Chondrocyte (in vitro differentiated cells): ENCODE measurements around the gene MYH8. TPM values are rescaled to one million over a fixed set of nuclear protein-coding genes. Genes with fewer than 3 reads are reported as not detected.

ENCODE experiments used
- DNase-seq: peaks from one replicate; pipeline ENCODE4 v3.0.0; 2021; ENCODE audit warnings: mixed read lengths, low spot score
- H3K27ac Mint-ChIP-seq: one replicate; pipeline ENCODE4 v1.8.0; 2021; ENCODE audit warnings: mild to moderate bottlenecking, moderate library complexity, mixed read lengths; ENCODE audit not compliant: unreplicated experiment
- H3K27me3 Mint-ChIP-seq: 2 replicates; pipeline ENCODE4 v1.8.0; 2021; ENCODE audit warnings: low read depth, mixed read lengths
- H3K36me3 Mint-ChIP-seq: 2 replicates; pipeline ENCODE4 v1.8.0; 2021; ENCODE audit warnings: low read depth, mixed read lengths
- H3K4me1 Mint-ChIP-seq: 2 replicates; pipeline ENCODE4 v1.8.0; 2021; ENCODE audit warnings: low read depth, mild to moderate bottlenecking, mixed read lengths
- H3K4me3 Mint-ChIP-seq: one replicate; pipeline ENCODE4 v1.8.0; 2021; ENCODE audit warnings: mild to moderate bottlenecking, moderate library complexity, mixed read lengths; ENCODE audit not compliant: unreplicated experiment
- H3K9me3 Mint-ChIP-seq: 2 replicates; pipeline ENCODE4 v1.8.0; 2021; ENCODE audit warnings: low read depth, mixed read lengths
- CTCF ChIP-seq: fragments of 200-600 bp; sonication (generic); IDR thresholded peaks from 2 replicates; pipeline ENCODE4 v1.5.0; 2021; ENCODE audit warnings: antibody characterized with exemption, mild to moderate bottlenecking, moderate library complexity
- total RNA-seq: library from RNA; stranded (reverse); gene quantifications from 3 replicates; pipeline ENCODE4 v1.2.1, GENCODE V29; 2021

Gene MYH8
- total RNA-seq, 1 donor from 2014 or later = not detected

DNA sequence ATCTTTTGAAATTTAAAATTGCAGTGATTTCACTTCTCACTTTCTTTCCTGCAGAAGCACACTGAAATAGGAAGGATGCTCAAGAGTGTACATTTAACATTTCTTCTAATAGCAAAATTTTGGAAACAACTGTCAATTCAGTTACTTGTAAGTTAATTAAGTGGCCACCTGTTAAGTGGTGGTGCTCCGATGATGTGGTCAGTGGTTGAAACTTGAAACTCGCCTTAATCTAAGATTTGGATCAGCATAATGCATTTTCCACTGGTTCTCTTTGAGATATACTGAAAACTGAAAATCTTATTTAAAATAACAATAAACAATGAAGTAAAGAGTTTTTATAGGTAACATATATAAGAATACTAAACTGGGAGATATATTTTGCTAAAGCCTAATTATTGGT lies 7.0 kb upstream of the MYH8 start:
- DNase-seq = no peak
- Mint-ChIP-seq H3K27ac (no peak overlapping the region), H3K4me3 (no peak overlapping the region), H3K9me3 (peaks cover 9% of the 10 kb centered on the region), H3K27me3 (peaks cover 10% of the 10 kb centered on the region), H3K36me3 (no peaks in the 10 kb centered on the region), H3K4me1 (no peaks in the 10 kb centered on the region)
- TF ChIP-seq CTCF = no peak

DNA sequence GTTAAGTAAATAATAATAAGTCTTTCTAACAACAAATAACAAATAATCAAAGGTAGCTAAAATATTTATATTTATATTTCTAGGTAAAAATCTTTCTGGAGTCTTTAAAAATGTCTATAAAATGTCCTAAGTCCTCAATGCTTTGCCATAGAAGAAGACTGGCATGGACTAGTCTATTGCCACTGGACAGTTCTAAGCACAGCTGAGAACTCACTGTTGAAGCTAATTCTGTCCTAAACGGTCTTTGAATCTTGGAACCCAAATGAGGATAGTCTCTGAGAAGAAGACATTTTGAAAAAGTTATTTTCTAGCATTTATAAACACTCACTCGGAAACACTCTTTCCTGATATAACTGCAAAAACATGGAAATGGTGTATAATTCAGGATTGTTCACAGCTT lies 539 bp downstream of the MYH8 start:
- H3K9me3 Mint-ChIP-seq = no peaks in the 10 kb centered on the region
- H3K4me1 Mint-ChIP-seq = no peaks in the 10 kb centered on the region
- no peaks in the 10 kb centered on the region for H3K36me3 Mint-ChIP-seq
- TF ChIP-seq CTCF = no peak
- H3K4me3 Mint-ChIP-seq = no peak overlapping the region
- H3K27me3 Mint-ChIP-seq = peaks cover 2% of the 10 kb centered on the region
- no peak overlapping the region for H3K27ac Mint-ChIP-seq
- DNase-seq = no peak

GRCh38 chr17:10420811-10421210 lies 939 bp downstream of the MYH8 start:
- no peak for TF ChIP-seq CTCF
- no peaks in the 10 kb centered on the region for H3K4me1 Mint-ChIP-seq
- H3K27me3 Mint-ChIP-seq = peaks cover 2% of the 10 kb centered on the region
- H3K9me3 Mint-ChIP-seq = no peaks in the 10 kb centered on the region
- no peak for DNase-seq
- H3K4me3 Mint-ChIP-seq = no peak overlapping the region
- H3K36me3 Mint-ChIP-seq = no peaks in the 10 kb centered on the region
- H3K27ac Mint-ChIP-seq = no peak overlapping the region

- DNase-seq = no peak
- H3K36me3 Mint-ChIP-seq = no peaks in the 10 kb centered on the region
- TF ChIP-seq CTCF = no peak
- H3K4me1 Mint-ChIP-seq = no peaks in the 10 kb centered on the region
- H3K27me3 Mint-ChIP-seq = no peaks in the 10 kb centered on the region
- H3K27ac Mint-ChIP-seq = no peak overlapping the region
- no peak overlapping the region for H3K4me3 Mint-ChIP-seq
- H3K9me3 Mint-ChIP-seq = no peaks in the 10 kb centered on the region
Observed at GRCh38 chr17:10417431-10417830, 4.3 kb downstream of the MYH8 start.

DNA sequence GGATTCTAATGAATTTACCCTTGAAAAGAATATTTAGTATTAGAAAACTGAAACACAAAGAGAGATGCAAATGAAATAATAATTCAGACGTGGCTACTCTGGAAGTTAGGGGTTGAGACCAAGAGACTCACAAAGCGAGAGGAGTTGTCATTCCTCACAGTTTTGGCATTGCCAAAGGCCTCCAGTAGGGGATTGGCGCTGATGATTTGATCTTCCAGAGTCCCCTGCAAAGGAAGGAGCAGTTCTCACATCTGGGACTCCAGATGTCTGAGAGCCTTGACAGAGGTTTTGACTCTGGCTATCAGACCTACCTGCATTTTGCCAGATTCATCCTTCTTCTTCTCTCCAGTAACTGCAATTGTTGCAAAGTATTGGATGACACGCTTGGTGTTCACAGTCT lies 6.6 kb downstream of the MYH8 start:
- Mint-ChIP-seq H3K36me3 (no peaks in the 10 kb centered on the region), H3K4me3 (no peak overlapping the region), H3K4me1 (no peaks in the 10 kb centered on the region), H3K27me3 (no peaks in the 10 kb centered on the region), H3K9me3 (no peaks in the 10 kb centered on the region), H3K27ac (no peak overlapping the region)
- TF ChIP-seq CTCF = no peak
- DNase-seq = no peak
